IMR-90 (cell line): ENCODE measurements around the gene NFIA. TPM values are rescaled to one million over a fixed set of nuclear protein-coding genes. Genes with fewer than 3 reads are reported as not detected.

Experiments
- ATAC-seq: fragments of 200-7000 bp; cut with Tn5 transposase; 2 replicates; pipeline ENCODE4 v1.9.1; 2020; ENCODE audit warnings: low read depth, mild to moderate bottlenecking, moderate library complexity
- BruUV-seq: library from RNA; stranded (reverse); fragments of 400-500 nt; replicated peaks from 2 replicates; lab custom pipeline; 2021; lab: Mats Ljungman, UMichigan
- CTCF ChIA-PET: fragments of 300-600 bp; formaldehyde crosslinking; extraction: SDS; loops from one replicate; lab custom pipeline; 2021; ENCODE audit warnings: antibody characterized with exemption; lab: Yijun Ruan, JAX
- POLR2A ChIA-PET: fragments of 300-600 bp; sonication (Branson Sonifier 250); formaldehyde crosslinking; loops from one replicate; lab custom pipeline; 2022; ENCODE audit warnings: antibody characterized with exemption; ENCODE audit not compliant: unreplicated experiment; lab: Charles Lee
- DNase-seq: peaks from one replicate; pipeline ENCODE4 v3.0.0; 2013
- H2AFZ ChIP-seq: replicated peaks from 2 replicates; pipeline ENCODE3; 2013; ENCODE audit warnings: low read length, mild to moderate bottlenecking; ENCODE audit not compliant: poor library complexity
- H2AK5ac ChIP-seq: 2 replicates; pipeline ENCODE4 v1.6.1; 2013; ENCODE audit warnings: low read depth, low read length, inconsistent platforms
- H2AK9ac ChIP-seq: replicated peaks from 2 replicates; pipeline ENCODE3; 2013; ENCODE audit warnings: mild to moderate bottlenecking, low read depth, low read length, moderate library complexity; ENCODE audit not compliant: poor library complexity
- H2BK120ac ChIP-seq: 2 replicates; pipeline ENCODE4 v1.6.1; 2013; ENCODE audit warnings: low read depth, low read length, inconsistent platforms
- H2BK15ac ChIP-seq: 3 replicates; pipeline ENCODE4 v1.6.1; 2013; ENCODE audit warnings: low read depth, low read length, inconsistent platforms
- H2BK20ac ChIP-seq: 2 replicates; pipeline ENCODE4 v1.6.1; 2013; ENCODE audit warnings: low read depth, mild to moderate bottlenecking, inconsistent platforms, low read length, moderate library complexity
- H2BK5ac ChIP-seq: 2 replicates; pipeline ENCODE4 v1.6.1; 2013; ENCODE audit warnings: mild to moderate bottlenecking, low read depth, low read length, inconsistent platforms; ENCODE audit not compliant: poor library complexity, severe bottlenecking
- H3K14ac ChIP-seq: replicated peaks from 2 replicates; pipeline ENCODE4 v1.6.1; 2013; ENCODE audit warnings: low read depth, low read length, inconsistent platforms
- H3K18ac ChIP-seq: 2 replicates; pipeline ENCODE4 v1.6.1; 2013; ENCODE audit warnings: low read depth, low read length, control low read depth
- H3K23ac ChIP-seq: 2 replicates; pipeline ENCODE4 v1.6.1; 2013; ENCODE audit warnings: low read depth, low read length, inconsistent platforms
- H3K27ac ChIP-seq: 2 replicates; pipeline ENCODE4 v1.5.1; 2013; ENCODE audit warnings: mild to moderate bottlenecking, control low read depth, low read length; ENCODE audit not compliant: insufficient read depth
- H3K27me3 ChIP-seq: 2 replicates; pipeline ENCODE4 v1.6.1; 2013; ENCODE audit warnings: low read length; ENCODE audit not compliant: control insufficient read depth, insufficient read depth
- H3K36me3 ChIP-seq: 2 replicates; pipeline ENCODE4 v1.6.1; 2013; ENCODE audit warnings: low read length, mixed read lengths; ENCODE audit not compliant: control insufficient read depth, insufficient read depth
- H3K4ac ChIP-seq: 2 replicates; pipeline ENCODE4 v1.6.1; 2013; ENCODE audit warnings: low read depth, low read length, inconsistent platforms
- H3K4me1 ChIP-seq: 2 replicates; pipeline ENCODE4 v1.6.1; 2013; ENCODE audit warnings: low read length, mixed read lengths; ENCODE audit not compliant: control insufficient read depth, insufficient read depth
- H3K4me2 ChIP-seq: 2 replicates; pipeline ENCODE4 v1.6.1; 2013; ENCODE audit warnings: low read depth, mild to moderate bottlenecking, control low read depth, low read length, moderate library complexity
- H3K4me3 ChIP-seq: 2 replicates; pipeline ENCODE4 v1.5.1; 2013; ENCODE audit warnings: low read depth, mild to moderate bottlenecking, control low read depth, low read length, moderate library complexity; ENCODE audit not compliant: insufficient read depth
- H3K56ac ChIP-seq: 2 replicates; pipeline ENCODE4 v1.6.1; 2013; ENCODE audit warnings: low read length, inconsistent platforms; ENCODE audit not compliant: insufficient read depth; ENCODE audit errors: extremely low read depth
- H3K79me1 ChIP-seq, 2 experiments: 2 replicates each; pipeline ENCODE4 v1.6.1; 2013; ENCODE audit warnings: low read length in 2 of 2, inconsistent platforms in 1 of 2, low read depth in 1 of 2
- H3K9ac ChIP-seq: 2 replicates; pipeline ENCODE4 v1.6.1; 2013; ENCODE audit warnings: low read depth, low read length, control low read depth
- H3K9me1 ChIP-seq: 2 replicates; pipeline ENCODE4 v1.6.1; 2013; ENCODE audit warnings: low read length, inconsistent platforms; ENCODE audit not compliant: insufficient read depth
- H3K9me3 ChIP-seq: 2 replicates; pipeline ENCODE4 v1.6.1; 2013; ENCODE audit warnings: low read length; ENCODE audit not compliant: control insufficient read depth, insufficient read depth
- H4K20me1 ChIP-seq: 2 replicates; pipeline ENCODE4 v1.6.1; 2013; ENCODE audit warnings: low read length, inconsistent platforms; ENCODE audit not compliant: insufficient read depth
- H4K5ac ChIP-seq: 2 replicates; pipeline ENCODE4 v1.6.1; 2013; ENCODE audit warnings: mild to moderate bottlenecking, low read depth, low read length, control low read depth
- H4K8ac ChIP-seq, 2 experiments: 2 replicates each; pipeline ENCODE4 v1.6.1; 2013; ENCODE audit warnings: low read depth in 2 of 2, low read length in 2 of 2, control low read depth in 1 of 2, inconsistent platforms in 1 of 2
- H4K91ac ChIP-seq: 2 replicates; pipeline ENCODE4 v1.6.1; 2013; ENCODE audit warnings: low read depth, low read length, inconsistent platforms; ENCODE audit not compliant: insufficient read depth
- BHLHE40 ChIP-seq: fragments of 150-350 bp; IDR thresholded peaks from 2 replicates; pipeline ENCODE4 v1.6.1; 2016; ENCODE audit warnings: mild to moderate bottlenecking, low read depth, low read length
- CHD1 ChIP-seq: IDR thresholded peaks from 2 replicates; pipeline ENCODE4 v1.6.1; 2012; ENCODE audit warnings: low read depth, low read length, improper control_type of control experiment
- FOS ChIP-seq: fragments of 150-350 bp; IDR thresholded peaks from 2 replicates; pipeline ENCODE4 v1.6.1; 2016; ENCODE audit warnings: low read depth, low read length
- MAFK ChIP-seq: IDR thresholded peaks from 2 replicates; pipeline ENCODE4 v1.6.1; 2012; ENCODE audit warnings: low read depth, low read length, improper control_type of control experiment
- NFE2L2 ChIP-seq: fragments of 150-350 bp; IDR thresholded peaks from 2 replicates; pipeline ENCODE4 v1.6.1; 2016; ENCODE audit warnings: low read depth, mild to moderate bottlenecking, low read length
- RCOR1 ChIP-seq: IDR thresholded peaks from 2 replicates; pipeline ENCODE4 v1.6.1; 2012; ENCODE audit warnings: mild to moderate bottlenecking, low read length, improper control_type of control experiment; ENCODE audit not compliant: insufficient replicate concordance
- RFX5 ChIP-seq: IDR thresholded peaks from 2 replicates; pipeline ENCODE4 v1.8.0; 2012; ENCODE audit warnings: low read depth, mild to moderate bottlenecking, low read length, moderate library complexity
- WGBS, 2 experiments: methylation state at CpG; one replicate each; pipeline versions ENCODE4 v1.1.5 to v1.1.7; 2013; ENCODE audit warnings: missing lambda C conversion rate in 2 of 2; ENCODE audit not compliant: insufficient read length in 1 of 2; ENCODE audit errors: extremely low coverage in 2 of 2; 5-methylcytosine and 5-hydroxymethylcytosine counted together
- dilution Hi-C: fragments of 300-500 bp; cut with HindIII; formaldehyde crosslinking; loops from one replicate; pipeline ENCODE4 v1.14.3; 2018; ENCODE audit warnings: low sequenced_read_pairs; ENCODE audit not compliant: unreplicated experiment
- in situ Hi-C: fragments of 300-500 bp; cut with MboI; formaldehyde crosslinking; loops from 3 replicates; pipeline ENCODE4 v1.14.3; 2019; ENCODE audit warnings: low sequenced_read_pairs, inconsistent platforms, mixed read lengths
- intact Hi-C: fragments of 100-400 bp; cut with micrococcal nuclease; formaldehyde crosslinking; loops from 2 replicates; pipeline ENCODE4 v1.10.0; 2022
- polyA plus RNA-seq, 3 experiments: library from polyadenylated mRNA; depleted of rRNA; stranded (reverse); fragments of >200 nt; gene quantifications; 2 replicates each; pipeline ENCODE4 v1.2.3, GENCODE V29; 2012; ENCODE audit warnings: low replicate concordance in 1 of 3
- total RNA-seq: library from RNA; depleted of rRNA; stranded (reverse); fragments of >200 nt; gene quantifications from 2 replicates; pipeline ENCODE4 v1.2.3, GENCODE V29; 2012

NFIA gene
- total and polyA plus RNA-seq, 2 of the 4 experiments (the other 2 are of a cell fraction): 1.6 to 2.2 TPM

- in situ Hi-C loops: no loop called here
- Histone ChIP-seq H3K4me1 (peaks cover 3% of the 10 kb centered on the region; the same call in 1 of the 2 replicates), H4K20me1 (no peaks in the 10 kb centered on the region; the same call in 1 of the 2 replicates), H3K4me2 (no peak overlapping the region), H3K4ac (no peak overlapping the region), H2BK120ac (no peak overlapping the region), H2AFZ (no peak overlapping the region), H4K5ac (no peak overlapping the region), H4K8ac (no peak overlapping the region), H4K91ac (no peak overlapping the region), H2BK20ac (no peak overlapping the region), H3K18ac (no peak overlapping the region), H3K56ac (no peak overlapping the region), H3K23ac (no peak overlapping the region), H3K9me1 (no peaks in the 10 kb centered on the region), H3K79me1 (no peaks in the 10 kb centered on the region), H3K36me3 (no peaks in the 10 kb centered on the region), H3K4me3 (no peak overlapping the region), H3K27ac (no peak overlapping the region), H2AK5ac (no peak overlapping the region), H2BK15ac (no peak overlapping the region), H3K9ac (no peak overlapping the region), H2AK9ac (no peak overlapping the region), H3K27me3 (no peaks in the 10 kb centered on the region), H2BK5ac (no peak overlapping the region), H3K14ac (no peak overlapping the region), H3K9me3 (no peaks in the 10 kb centered on the region)
- DNase-seq: no peak
- TF ChIP-seq BHLHE40 (no peak), MAFK (no peak), RCOR1 (no peak), RFX5 (no peak), FOS (no peak), CHD1 (no peak), NFE2L2 (no peak)
- BruUV-seq: no TSS peak
- ATAC-seq: no peak; the same call in 1 of the 2 replicates
- CTCF ChIA-PET: no interaction called here
- WGBS, 2 experiments: 81% methylated on average over 3 of the region's 5 CpGs; no CpG with 5 or more reads in 1 of the 2 experiments
- dilution Hi-C loops: no loop called here
- intact Hi-C loops: no loop called here
- POLR2A ChIA-PET: no interaction called here
Observed at GRCh38 chr1:61143821-61144424, 61.6 kb downstream of the NFIA start.
